ENCODE measurements around the gene LRMDA. TPM values are rescaled to one million over a fixed set of nuclear protein-coding genes. Genes with fewer than 3 reads are reported as not detected.

The LRMDA gene
- total and polyA plus RNA-seq, 2 donors (not counting 3 experiments of a cell fraction or from before 2014, with no cell fraction given): 9.7 to 18.0 TPM

- intact Hi-C loops (cut with micrococcal nuclease): no loop called here
- no peak for FAIRE-seq
- Histone ChIP-seq H3K9me1 (replicated peaks; ENCODE audit: control insufficient read depth, extremely low read depth, insufficient read depth, low read length) (no peaks in the 10 kb centered on the region), H3K9me3 (replicated peaks; ENCODE audit: control insufficient read depth, insufficient read depth, low read length) (no peaks in the 10 kb centered on the region), H3K27ac (ENCODE audit: insufficient read depth, low read depth, low read length) (no peak overlapping the region), H3K9ac (replicated peaks; ENCODE audit: extremely low read depth, insufficient read depth, low read length) (no peak overlapping the region), H4K20me1 (replicated peaks; ENCODE audit: control insufficient read depth, extremely low read depth, insufficient read depth, low read length) (no peaks in the 10 kb centered on the region), H3K36me3 (ENCODE audit: control insufficient read depth in 2 of 2, extremely low read depth in 1 of 2, insufficient read depth in 2 of 2, low read length in 2 of 2) (no peaks in the 10 kb centered on the region), H3K79me2 (ENCODE audit: control insufficient read depth, insufficient read depth, low read length) (no peaks in the 10 kb centered on the region), H3K4me2 (ENCODE audit: insufficient read depth, low read length) (no peak overlapping the region), H3K27me3 (ENCODE audit: control insufficient read depth in 2 of 2, insufficient read depth in 2 of 2, low read length in 2 of 2) (no peaks in the 10 kb centered on the region), H3K4me1 (ENCODE audit: control insufficient read depth, extremely low read depth, insufficient read depth, low read length) (peaks cover 7% of the 10 kb centered on the region), H2AFZ (ENCODE audit: low read depth, low read length) (no peak overlapping the region), H3K4me3 (replicated peaks in 1 of 3; ENCODE audit: insufficient read depth in 1 of 3, low read depth in 1 of 3, low read length in 3 of 3) (no peak overlapping the region)
- no peak for DNase-seq (ENCODE audit: low read depth, low spot score)
- no peak for TF ChIP-seq JUN (IDR thresholded peaks at IDR 0.05; ENCODE audit: borderline replicate concordance, insufficient read depth, insufficient read length, low read depth)
- no peak for TF ChIP-seq GATA2 (IDR thresholded peaks at IDR 0.05; ENCODE audit: insufficient read depth, insufficient read length, low read depth, low read length)
- TF ChIP-seq POLR2A (IDR thresholded peaks at IDR 0.05; ENCODE audit: low read depth, low read length): no peak
- TF ChIP-seq POLR2AphosphoS5 (IDR thresholded peaks at IDR 0.05; ENCODE audit: insufficient read depth, low read depth, low read length): no peak
- TF ChIP-seq FOS (IDR thresholded peaks at IDR 0.05; ENCODE audit: borderline replicate concordance, insufficient read depth, low read length): no peak
- no peak for TF ChIP-seq CTCF (IDR thresholded peaks at IDR 0.05; ENCODE audit: extremely low read depth in 1 of 2, insufficient read depth in 1 of 2, low read depth in 1 of 2, low read length in 2 of 2)
- no peak for TF ChIP-seq MYC (IDR thresholded peaks at IDR 0.05; ENCODE audit: low read depth, low read length)
- no peak for TF ChIP-seq MAX (IDR thresholded peaks at IDR 0.05; ENCODE audit: insufficient read depth, insufficient read length)
- no peak for TF ChIP-seq EZH2 (IDR thresholded peaks at IDR 0.05; ENCODE audit: borderline replicate concordance, low read depth, low read length, severe bottlenecking)
- ChIA-PET CTCF (interaction anchor here (1.5 kb wide), 1 partner anchor 8 kb away, joined by 3 read pairs; no protein-coding TSS in a partner anchor), POLR2A (no interaction called here)
- dilution Hi-C loops (cut with MboI; ENCODE audit: extremely low pct_ligation_motif_present, low sequenced_read_pairs): no loop called here
- no TSS peak for BruUV-seq (replicated peaks)
Measured at GRCh38 chr10:76342996-76343395, 911.6 kb downstream of the LRMDA start.
